Stimulated activated CD8-positive, alpha-beta memory T cell treated with anti-CD3 and anti-CD28 coated beads, Interleukin-15, amount 100 ng/mL, for 24 hours (primary cell): ENCODE data around the gene YPEL5.

Source experiments
- DNase-seq: peaks from one replicate; pipeline ENCODE4 v3.0.0-alpha.2; 2020; ENCODE audit warnings: low read depth

YPEL5 gene

GRCh38 chr2:30165050-30165520 is 18.3 kb downstream of the YPEL5 start:
- DNase-seq = no peak

DNA sequence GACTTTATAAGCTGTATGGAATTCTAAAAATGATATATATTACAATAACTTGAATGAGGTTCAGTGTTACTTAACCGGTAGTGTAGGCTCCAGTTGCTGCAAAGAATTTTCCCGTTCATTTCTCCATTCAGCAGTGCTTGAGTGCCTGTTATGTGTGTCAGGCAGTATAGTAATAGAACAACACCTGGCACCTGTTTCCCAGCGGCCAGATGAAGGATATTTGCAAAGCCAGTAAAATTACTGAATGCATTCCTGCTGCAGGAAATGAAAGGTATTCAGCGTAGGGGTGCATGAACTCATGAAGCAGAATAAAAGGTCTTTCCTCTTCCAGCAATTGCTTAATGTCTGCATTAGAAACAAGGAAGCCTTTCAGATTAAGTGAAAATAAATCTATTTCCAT is 18.8 kb downstream of the YPEL5 start:
- no peak for DNase-seq

- no peak for DNase-seq
Measured at GRCh38 chr2:30172627-30173026, 25.8 kb downstream of the YPEL5 start.

- DNase-seq = no peak
Measured at GRCh38 chr2:30177440-30177839, 30.6 kb downstream of the YPEL5 start.

GRCh38 chr2:30177956-30178355 is 31.1 kb downstream of the YPEL5 start:
- DNase-seq = no peak

GRCh38 chr2:30178618-30179434 is 32.0 kb downstream of the YPEL5 start:
- DNase-seq = no peak

GRCh38 chr2:30179536-30179935 is 32.7 kb downstream of the YPEL5 start:
- no peak for DNase-seq

DNA sequence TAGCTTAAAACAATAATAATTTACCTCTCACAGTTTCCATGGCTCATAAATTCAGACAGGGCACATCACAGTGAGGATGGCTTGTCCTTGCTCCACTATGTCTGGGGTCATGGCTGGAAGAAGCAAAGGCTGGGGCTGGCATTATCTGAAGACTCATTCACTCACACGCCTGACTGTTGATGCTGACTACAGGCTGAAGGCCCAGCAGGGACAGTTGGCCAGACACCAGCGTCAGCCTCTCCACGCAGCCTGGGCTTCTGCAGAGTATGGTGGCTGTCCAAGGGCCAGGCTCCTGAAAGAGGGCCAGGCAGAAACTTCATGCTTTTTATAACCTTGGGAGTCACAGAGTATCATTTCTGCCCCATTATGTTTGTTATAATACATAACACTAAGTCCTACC is 33.4 kb downstream of the YPEL5 start:
- DNase-seq = no peak

DNA sequence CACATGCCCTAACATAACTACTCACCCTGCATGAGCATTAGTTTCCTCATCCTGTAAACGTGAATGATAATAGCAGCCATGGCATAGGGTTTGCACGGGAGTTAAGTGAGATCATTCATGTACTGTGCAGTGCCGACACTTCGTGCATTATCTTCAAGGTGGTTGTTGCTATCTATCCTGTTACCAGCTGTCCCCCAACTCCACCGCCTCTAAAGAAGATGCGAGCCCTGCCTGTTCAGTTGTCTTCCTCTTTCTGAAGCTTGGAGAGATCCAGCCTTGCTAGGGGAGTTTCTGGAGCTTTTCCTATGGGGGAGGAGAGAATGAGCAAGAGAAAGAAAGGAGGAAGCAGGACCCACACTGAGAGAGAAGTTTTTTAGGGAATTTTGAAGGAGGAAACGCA is 34.4 kb downstream of the YPEL5 start:
- DNase-seq = no peak

DNA sequence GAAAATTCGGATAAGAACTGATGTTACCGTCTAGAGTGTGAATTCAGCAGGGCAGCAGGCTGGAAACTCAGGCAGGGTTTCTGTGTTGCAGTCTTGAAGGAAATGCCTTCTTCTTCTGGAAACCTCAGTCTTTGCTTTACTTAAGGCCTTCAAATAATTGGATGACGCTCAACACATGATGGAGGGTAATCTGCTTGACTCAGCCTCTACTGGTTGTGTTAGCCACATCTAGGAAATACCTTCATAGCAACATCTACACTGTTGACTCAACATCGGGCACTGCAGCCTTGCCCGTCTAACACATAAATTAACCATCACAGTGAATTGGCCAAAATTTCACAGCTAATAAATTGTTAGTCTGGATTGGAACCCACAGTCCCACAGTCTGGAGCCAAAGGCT is 37.2 kb downstream of the YPEL5 start:
- no peak for DNase-seq

- DNase-seq = no peak
Measured at GRCh38 chr2:30185178-30185577, 38.4 kb downstream of the YPEL5 start.

GRCh38 chr2:30188292-30188691 is 41.5 kb downstream of the YPEL5 start:
- no peak for DNase-seq

DNA sequence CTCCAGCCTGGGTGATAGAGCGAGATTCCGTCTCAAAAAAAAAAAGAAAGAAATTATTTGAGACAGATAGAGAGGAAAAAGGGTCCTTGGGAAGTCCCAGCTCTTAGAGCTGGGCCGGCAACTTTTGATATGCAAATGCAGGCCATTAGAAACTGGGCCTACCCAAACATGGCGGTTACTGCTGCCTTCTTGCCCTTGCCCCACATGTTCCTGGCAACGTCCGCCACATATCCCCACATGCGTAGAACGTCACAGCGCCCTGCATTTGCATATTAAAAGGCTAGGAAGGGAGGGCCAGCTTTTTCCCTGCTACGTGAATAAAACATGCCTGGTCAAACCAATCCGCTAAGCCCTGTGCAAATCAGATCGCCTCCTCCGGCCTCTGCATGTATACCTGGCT is 43.8 kb downstream of the YPEL5 start:
- no peak for DNase-seq

DNA sequence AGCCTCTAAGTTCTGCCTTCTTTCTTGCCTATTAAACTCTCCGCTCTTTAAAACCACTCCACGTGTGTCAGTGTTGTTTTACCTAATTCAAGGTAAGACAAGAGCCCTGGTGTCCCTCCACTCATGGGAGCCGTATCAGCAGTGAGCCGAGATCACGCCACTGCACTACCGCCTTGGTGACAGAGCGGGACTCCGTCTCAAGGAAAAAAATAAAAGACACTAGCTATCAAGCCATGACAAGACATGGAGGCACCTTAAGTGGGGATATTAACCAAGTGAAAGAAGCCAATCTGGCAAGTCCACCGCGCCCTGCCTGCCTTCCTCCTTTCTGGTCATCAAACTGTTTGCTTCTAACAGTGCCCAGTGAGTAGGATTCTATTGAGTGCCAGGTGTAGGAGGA is 44.3 kb downstream of the YPEL5 start:
- DNase-seq = no peak

DNA sequence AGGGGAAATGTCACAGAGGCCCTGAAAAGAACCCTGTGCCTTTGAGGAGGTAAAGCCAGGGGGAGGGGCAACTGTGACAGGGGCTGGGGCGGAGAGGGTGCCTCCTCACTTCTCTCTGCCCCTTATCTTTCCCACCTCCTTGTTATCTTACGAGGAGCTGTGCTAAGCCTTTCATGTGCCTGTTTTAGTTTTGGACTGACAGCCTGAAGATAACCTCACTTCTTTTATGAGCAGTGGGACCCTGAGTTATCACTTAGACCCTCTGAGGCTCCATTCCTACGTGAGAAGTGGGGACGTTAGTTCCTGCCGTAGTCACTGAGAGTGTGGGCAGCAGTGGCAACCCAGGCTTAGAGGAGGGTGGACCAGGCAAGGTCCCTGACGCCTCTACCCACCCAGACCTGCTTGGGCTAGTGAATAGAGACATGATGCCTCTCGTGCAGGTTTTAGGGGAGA is 45.0 kb downstream of the YPEL5 start:
- no peak for DNase-seq

DNA sequence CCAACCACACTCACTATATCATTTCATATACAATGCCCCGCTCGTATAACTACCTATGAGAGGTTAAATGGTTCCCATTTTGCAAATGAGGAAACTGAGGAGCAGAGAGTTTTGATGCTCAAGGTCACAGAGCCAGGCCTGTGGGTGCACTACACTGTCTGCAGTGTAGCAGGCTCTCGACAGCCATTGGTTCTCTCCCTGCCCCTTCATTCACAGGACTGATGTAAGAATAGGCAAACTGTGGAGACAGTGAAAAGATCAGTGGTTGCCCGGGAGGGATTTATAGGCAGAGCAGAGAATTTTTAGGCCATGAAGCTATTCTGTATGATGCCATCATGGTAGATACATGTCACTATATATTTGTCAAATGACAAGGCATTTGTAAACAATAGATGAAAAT is 45.5 kb downstream of the YPEL5 start:
- DNase-seq = no peak

DNA sequence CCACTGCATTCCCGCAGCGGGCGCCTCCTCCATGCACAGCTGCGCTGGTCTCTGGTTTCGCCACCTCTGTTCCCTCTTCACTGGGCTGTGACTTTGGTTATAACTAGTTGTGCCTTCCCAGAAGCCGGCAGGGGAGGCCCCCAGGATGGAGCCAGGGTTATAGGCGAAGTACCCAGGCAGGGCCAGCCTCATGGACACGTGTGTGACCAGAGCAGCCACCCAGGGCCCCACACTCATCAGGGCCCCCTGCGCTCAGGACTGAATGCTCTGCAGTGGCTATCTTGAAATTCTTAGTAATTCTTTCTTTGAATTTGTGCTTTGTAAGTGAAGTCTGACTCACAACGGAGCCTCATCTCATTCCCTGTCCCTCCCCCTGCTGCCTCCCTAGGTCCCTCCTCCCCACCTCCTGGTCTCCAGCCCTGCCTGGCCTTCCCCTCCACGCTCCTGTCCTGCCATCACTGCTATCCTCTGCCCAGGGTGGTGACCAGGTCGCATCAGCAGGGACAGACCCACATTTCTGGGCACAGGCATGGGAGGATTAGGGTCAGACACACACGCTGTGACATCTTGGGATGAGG is 46.4 kb downstream of the YPEL5 start:
- DNase-seq = no peak

- DNase-seq = no peak
Measured at GRCh38 chr2:30194421-30194820, 47.6 kb downstream of the YPEL5 start.

GRCh38 chr2:30195016-30195415 is 48.2 kb downstream of the YPEL5 start:
- DNase-seq = no peak

DNA sequence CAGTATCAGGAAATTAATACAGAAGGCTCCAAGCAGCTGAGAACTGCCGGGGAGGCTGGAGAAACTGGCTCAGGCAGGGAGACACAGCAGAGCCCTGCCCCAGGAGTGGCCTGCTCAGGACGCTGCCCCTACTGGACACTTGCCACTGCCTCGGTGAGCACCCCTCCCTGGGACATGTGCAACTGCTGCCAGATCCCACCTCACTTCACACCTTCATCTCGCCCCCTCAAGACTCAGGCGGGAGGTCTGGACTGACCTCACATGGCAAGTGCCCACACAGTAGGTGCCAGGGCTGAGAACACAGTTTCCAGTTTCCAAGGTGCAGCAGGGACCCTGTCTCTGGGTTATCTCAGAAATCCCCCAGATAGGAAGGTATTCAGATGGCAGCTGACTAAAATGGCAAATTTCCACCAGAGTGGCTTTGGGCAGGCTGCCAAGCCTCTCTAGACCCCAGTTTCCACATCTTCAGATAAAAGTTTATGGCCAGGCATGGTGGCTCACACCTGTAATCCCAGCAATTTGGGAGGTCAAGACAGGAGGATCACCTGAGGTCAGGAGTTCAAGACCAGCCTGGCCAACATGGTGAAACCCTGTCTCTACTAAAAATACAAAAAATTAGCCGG is 50.9 kb downstream of the YPEL5 start:
- no peak for DNase-seq

- DNase-seq = no peak
Measured at GRCh38 chr2:30201990-30202389, 55.2 kb downstream of the YPEL5 start.

- DNase-seq = no peak
Measured at GRCh38 chr2:30203156-30203555, 56.3 kb downstream of the YPEL5 start.

DNA sequence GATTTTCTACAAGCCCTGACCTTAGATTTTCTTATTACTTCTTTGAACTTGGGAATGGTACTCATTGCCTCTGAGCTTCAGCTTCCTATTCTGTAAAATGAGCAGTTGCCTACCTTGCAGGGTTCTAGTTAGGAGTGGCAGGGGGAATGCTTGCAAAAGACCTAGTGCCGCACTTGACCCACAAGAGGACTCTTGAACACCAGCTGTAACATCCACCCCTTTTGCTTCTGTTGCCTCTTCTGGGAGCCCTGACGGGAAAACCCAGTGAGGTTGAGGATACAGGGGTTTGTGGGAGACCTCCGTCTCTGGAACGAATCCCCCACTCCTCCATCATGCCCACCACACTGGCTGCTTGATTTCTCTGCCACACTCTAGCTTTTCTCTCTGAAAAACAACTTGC is 57.5 kb downstream of the YPEL5 start:
- DNase-seq = no peak
